ENCODE measurements around the gene BSND.

DNA sequence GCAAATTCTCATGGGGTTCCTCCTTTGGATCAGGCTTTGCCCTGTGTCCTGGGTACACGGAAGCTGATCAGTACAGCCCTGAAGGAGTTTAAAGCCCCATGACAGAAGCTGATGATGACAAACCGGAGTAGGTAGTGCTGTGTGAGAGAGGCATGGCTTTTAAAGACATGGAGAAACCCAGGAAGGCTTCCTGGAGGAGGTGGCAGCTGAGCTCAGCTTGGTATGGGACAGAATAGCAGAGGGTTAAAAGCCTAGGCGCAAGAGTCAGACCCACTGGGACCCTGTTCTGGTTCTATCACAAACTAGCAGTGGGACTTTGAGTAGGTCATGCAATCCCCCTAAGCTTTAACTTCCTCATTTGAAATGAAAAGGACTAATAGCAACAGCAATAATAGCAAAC lies 12.2 kb upstream of the BSND start:
- TF ChIP-seq SIN3A (IDR thresholded peaks at IDR 0.05; ENCODE audit: borderline replicate concordance, low read depth, low read length) (no peak), POLR2AphosphoS5 (IDR thresholded peaks at IDR 0.05; ENCODE audit: low read depth, low read length) (no peak), TAF1 (IDR thresholded peaks at IDR 0.05; ENCODE audit: borderline replicate concordance, low read depth, low read length) (no peak), RAD21 (IDR thresholded peaks at IDR 0.05; ENCODE audit: low read length) (no peak), EP300 (IDR thresholded peaks at IDR 0.05; ENCODE audit: borderline replicate concordance in 1 of 2, low read depth in 1 of 2, low read length in 1 of 2) (no peak), GATA2 (CRISPR knock-in tag; IDR thresholded peaks at IDR 0.05) (no peak), EZH2phosphoT487 (IDR thresholded peaks at IDR 0.05; ENCODE audit: borderline replicate concordance, low read depth) (no peak), FOSL2 (IDR thresholded peaks at IDR 0.05; ENCODE audit: borderline replicate concordance, low read depth) (no peak)
- TF ChIP-seq, protein P1, sequence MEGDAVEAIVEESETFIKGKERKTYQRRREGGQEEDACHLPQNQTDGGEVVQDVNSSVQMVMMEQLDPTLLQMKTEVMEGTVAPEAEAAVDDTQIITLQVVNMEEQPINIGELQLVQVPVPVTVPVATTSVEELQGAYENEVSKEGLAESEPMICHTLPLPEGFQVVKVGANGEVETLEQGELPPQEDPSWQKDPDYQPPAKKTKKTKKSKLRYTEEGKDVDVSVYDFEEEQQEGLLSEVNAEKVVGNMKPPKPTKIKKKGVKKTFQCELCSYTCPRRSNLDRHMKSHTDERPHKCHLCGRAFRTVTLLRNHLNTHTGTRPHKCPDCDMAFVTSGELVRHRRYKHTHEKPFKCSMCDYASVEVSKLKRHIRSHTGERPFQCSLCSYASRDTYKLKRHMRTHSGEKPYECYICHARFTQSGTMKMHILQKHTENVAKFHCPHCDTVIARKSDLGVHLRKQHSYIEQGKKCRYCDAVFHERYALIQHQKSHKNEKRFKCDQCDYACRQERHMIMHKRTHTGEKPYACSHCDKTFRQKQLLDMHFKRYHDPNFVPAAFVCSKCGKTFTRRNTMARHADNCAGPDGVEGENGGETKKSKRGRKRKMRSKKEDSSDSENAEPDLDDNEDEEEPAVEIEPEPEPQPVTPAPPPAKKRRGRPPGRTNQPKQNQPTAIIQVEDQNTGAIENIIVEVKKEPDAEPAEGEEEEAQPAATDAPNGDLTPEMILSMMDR (IDR thresholded peaks at IDR 0.05) = no peak
- TF ChIP-seq, protein P2, sequence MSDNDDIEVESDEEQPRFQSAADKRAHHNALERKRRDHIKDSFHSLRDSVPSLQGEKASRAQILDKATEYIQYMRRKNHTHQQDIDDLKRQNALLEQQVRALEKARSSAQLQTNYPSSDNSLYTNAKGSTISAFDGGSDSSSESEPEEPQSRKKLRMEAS (IDR thresholded peaks at IDR 0.05; ENCODE audit: low read depth) = no peak
- TF ChIP-seq, protein P3, sequence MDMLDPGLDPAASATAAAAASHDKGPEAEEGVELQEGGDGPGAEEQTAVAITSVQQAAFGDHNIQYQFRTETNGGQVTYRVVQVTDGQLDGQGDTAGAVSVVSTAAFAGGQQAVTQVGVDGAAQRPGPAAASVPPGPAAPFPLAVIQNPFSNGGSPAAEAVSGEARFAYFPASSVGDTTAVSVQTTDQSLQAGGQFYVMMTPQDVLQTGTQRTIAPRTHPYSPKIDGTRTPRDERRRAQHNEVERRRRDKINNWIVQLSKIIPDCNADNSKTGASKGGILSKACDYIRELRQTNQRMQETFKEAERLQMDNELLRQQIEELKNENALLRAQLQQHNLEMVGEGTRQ (IDR thresholded peaks at IDR 0.05; ENCODE audit: borderline replicate concordance, low read depth, low read length) = no peak
- TF ChIP-seq, protein P4, sequence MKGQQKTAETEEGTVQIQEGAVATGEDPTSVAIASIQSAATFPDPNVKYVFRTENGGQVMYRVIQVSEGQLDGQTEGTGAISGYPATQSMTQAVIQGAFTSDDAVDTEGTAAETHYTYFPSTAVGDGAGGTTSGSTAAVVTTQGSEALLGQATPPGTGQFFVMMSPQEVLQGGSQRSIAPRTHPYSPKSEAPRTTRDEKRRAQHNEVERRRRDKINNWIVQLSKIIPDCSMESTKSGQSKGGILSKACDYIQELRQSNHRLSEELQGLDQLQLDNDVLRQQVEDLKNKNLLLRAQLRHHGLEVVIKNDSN (IDR thresholded peaks at IDR 0.05; ENCODE audit: borderline replicate concordance, low read depth) = no peak
- TF ChIP-seq, protein P5, sequence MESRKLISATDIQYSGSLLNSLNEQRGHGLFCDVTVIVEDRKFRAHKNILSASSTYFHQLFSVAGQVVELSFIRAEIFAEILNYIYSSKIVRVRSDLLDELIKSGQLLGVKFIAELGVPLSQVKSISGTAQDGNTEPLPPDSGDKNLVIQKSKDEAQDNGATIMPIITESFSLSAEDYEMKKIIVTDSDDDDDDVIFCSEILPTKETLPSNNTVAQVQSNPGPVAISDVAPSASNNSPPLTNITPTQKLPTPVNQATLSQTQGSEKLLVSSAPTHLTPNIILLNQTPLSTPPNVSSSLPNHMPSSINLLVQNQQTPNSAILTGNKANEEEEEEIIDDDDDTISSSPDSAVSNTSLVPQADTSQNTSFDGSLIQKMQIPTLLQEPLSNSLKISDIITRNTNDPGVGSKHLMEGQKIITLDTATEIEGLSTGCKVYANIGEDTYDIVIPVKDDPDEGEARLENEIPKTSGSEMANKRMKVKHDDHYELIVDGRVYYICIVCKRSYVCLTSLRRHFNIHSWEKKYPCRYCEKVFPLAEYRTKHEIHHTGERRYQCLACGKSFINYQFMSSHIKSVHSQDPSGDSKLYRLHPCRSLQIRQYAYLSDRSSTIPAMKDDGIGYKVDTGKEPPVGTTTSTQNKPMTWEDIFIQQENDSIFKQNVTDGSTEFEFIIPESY (IDR thresholded peaks at IDR 0.05; ENCODE audit: borderline replicate concordance, low read depth) = no peak
- TF ChIP-seq, protein P6, sequence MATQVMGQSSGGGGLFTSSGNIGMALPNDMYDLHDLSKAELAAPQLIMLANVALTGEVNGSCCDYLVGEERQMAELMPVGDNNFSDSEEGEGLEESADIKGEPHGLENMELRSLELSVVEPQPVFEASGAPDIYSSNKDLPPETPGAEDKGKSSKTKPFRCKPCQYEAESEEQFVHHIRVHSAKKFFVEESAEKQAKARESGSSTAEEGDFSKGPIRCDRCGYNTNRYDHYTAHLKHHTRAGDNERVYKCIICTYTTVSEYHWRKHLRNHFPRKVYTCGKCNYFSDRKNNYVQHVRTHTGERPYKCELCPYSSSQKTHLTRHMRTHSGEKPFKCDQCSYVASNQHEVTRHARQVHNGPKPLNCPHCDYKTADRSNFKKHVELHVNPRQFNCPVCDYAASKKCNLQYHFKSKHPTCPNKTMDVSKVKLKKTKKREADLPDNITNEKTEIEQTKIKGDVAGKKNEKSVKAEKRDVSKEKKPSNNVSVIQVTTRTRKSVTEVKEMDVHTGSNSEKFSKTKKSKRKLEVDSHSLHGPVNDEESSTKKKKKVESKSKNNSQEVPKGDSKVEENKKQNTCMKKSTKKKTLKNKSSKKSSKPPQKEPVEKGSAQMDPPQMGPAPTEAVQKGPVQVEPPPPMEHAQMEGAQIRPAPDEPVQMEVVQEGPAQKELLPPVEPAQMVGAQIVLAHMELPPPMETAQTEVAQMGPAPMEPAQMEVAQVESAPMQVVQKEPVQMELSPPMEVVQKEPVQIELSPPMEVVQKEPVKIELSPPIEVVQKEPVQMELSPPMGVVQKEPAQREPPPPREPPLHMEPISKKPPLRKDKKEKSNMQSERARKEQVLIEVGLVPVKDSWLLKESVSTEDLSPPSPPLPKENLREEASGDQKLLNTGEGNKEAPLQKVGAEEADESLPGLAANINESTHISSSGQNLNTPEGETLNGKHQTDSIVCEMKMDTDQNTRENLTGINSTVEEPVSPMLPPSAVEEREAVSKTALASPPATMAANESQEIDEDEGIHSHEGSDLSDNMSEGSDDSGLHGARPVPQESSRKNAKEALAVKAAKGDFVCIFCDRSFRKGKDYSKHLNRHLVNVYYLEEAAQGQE (IDR thresholded peaks at IDR 0.05; ENCODE audit: low read depth, low read length) = no peak
